Endodermal cell (in vitro differentiated cells): ENCODE results near the gene ZKSCAN7. TPM values are rescaled to one million over a fixed set of nuclear protein-coding genes. Genes with fewer than 3 reads are reported as not detected.

ENCODE experiments used
- DNase-seq: peaks from one replicate; pipeline ENCODE4 v3.0.0-alpha.2; 2017
- H3K27ac ChIP-seq: 2 replicates; pipeline ENCODE4 v1.5.1; 2013; ENCODE audit warnings: mild to moderate bottlenecking, low read depth, low read length, moderate library complexity
- H3K27me3 ChIP-seq: 2 replicates; pipeline ENCODE4 v1.6.1; 2013; ENCODE audit warnings: mild to moderate bottlenecking, low read length, moderate library complexity; ENCODE audit not compliant: insufficient read depth, control insufficient read depth, poor library complexity, severe bottlenecking
- H3K36me3 ChIP-seq: 2 replicates; pipeline ENCODE4 v1.7.0; 2013; ENCODE audit warnings: mild to moderate bottlenecking, low read length, moderate library complexity; ENCODE audit not compliant: control insufficient read depth, insufficient read depth
- H3K4me1 ChIP-seq: one replicate; pipeline ENCODE4 v1.7.0; 2013; ENCODE audit warnings: low read length; ENCODE audit not compliant: control insufficient read depth, insufficient read depth
- H3K4me3 ChIP-seq: 2 replicates; pipeline ENCODE4 v1.5.1; 2013; ENCODE audit warnings: mild to moderate bottlenecking, low read length, moderate library complexity
- H3K9ac ChIP-seq: 2 replicates; pipeline ENCODE4 v1.6.1; 2013; ENCODE audit warnings: mild to moderate bottlenecking, low read length, moderate library complexity; ENCODE audit not compliant: poor library complexity, severe bottlenecking; ENCODE audit errors: extremely low read depth
- H3K9me3 ChIP-seq: 2 replicates; pipeline ENCODE4 v1.6.1; 2013; ENCODE audit warnings: mild to moderate bottlenecking, low read length, moderate library complexity; ENCODE audit not compliant: control insufficient read depth
- H3K27ac Mint-ChIP-seq: 2 replicates; pipeline ENCODE4 v1.8.0; 2020; ENCODE audit warnings: mixed read lengths
- H3K27me3 Mint-ChIP-seq: 2 replicates; pipeline ENCODE4 v1.8.0; 2021; ENCODE audit warnings: mild to moderate bottlenecking, mixed read lengths; ENCODE audit not compliant: insufficient read depth
- H3K36me3 Mint-ChIP-seq: 2 replicates; pipeline ENCODE4 v1.8.0; 2020; ENCODE audit warnings: low read depth, mixed read lengths
- H3K4me1 Mint-ChIP-seq: 2 replicates; pipeline ENCODE4 v1.8.0; 2020; ENCODE audit warnings: mixed read lengths
- H3K4me3 Mint-ChIP-seq: 2 replicates; pipeline ENCODE4 v1.8.0; 2020; ENCODE audit warnings: mild to moderate bottlenecking, moderate library complexity, mixed read lengths
- H3K9me3 Mint-ChIP-seq: 2 replicates; pipeline ENCODE4 v1.8.0; 2020; ENCODE audit warnings: mild to moderate bottlenecking, mixed read lengths
- WGBS, 2 experiments: methylation state at CpG; one replicate each; pipeline versions ENCODE4 v1.1.5 to v1.1.7; 2013; ENCODE audit warnings: missing lambda C conversion rate in 2 of 2, mixed read lengths in 1 of 2; ENCODE audit not compliant: insufficient coverage in 1 of 2, insufficient read length in 1 of 2; 5-methylcytosine and 5-hydroxymethylcytosine counted together
- total RNA-seq, 2 donors: library from RNA; stranded (reverse); fragmentation: NEBNext Ultra II Directional in 1 of 2; extraction: Animal tissue kit (Norgen Biotek cat#: 25700) in 1 of 2; gene quantifications; 2 replicates in 1 of 2; 3 replicates in 1 of 2; pipeline ENCODE4 v1.2.1, GENCODE V29; 2021
- TF ChIP-seq, protein P1 (sequence below): fragments of 200-600 bp; sonication (generic); conservative IDR thresholded peaks from 2 replicates; pipeline ENCODE4 v1.5.0; 2021; ENCODE audit warnings: antibody characterized with exemption, mild to moderate bottlenecking

The ZKSCAN7 gene
- total RNA-seq, 2 donors from 2014 or later, result 11.0 to 15.5 TPM

- WGBS, 2 experiments, result 47 to 100% methylated on average over 1 to 3 of the region's 3 CpGs
- Histone ChIP-seq H3K27ac (no peak overlapping the region), H3K27me3 (no peaks in the 10 kb centered on the region), H3K4me1 (no peaks in the 10 kb centered on the region), H3K4me3 (no peak overlapping the region), H3K9ac (no peak overlapping the region), H3K9me3 (no peaks in the 10 kb centered on the region), H3K36me3 (no peaks in the 10 kb centered on the region)
- no peak overlapping the region for H3K4me3 Mint-ChIP-seq
- H3K36me3 Mint-ChIP-seq, result no peaks in the 10 kb centered on the region
- no peaks in the 10 kb centered on the region for H3K9me3 Mint-ChIP-seq
- peaks cover 14% of the 10 kb centered on the region for H3K4me1 Mint-ChIP-seq
- DNase-seq, result peak; percentile 50
- H3K27ac Mint-ChIP-seq, result no peak overlapping the region
- no peaks in the 10 kb centered on the region for H3K27me3 Mint-ChIP-seq
- TF ChIP-seq, protein P1, sequence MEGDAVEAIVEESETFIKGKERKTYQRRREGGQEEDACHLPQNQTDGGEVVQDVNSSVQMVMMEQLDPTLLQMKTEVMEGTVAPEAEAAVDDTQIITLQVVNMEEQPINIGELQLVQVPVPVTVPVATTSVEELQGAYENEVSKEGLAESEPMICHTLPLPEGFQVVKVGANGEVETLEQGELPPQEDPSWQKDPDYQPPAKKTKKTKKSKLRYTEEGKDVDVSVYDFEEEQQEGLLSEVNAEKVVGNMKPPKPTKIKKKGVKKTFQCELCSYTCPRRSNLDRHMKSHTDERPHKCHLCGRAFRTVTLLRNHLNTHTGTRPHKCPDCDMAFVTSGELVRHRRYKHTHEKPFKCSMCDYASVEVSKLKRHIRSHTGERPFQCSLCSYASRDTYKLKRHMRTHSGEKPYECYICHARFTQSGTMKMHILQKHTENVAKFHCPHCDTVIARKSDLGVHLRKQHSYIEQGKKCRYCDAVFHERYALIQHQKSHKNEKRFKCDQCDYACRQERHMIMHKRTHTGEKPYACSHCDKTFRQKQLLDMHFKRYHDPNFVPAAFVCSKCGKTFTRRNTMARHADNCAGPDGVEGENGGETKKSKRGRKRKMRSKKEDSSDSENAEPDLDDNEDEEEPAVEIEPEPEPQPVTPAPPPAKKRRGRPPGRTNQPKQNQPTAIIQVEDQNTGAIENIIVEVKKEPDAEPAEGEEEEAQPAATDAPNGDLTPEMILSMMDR, result no peak
Observed at GRCh38 chr3:44513513-44513912, 41.5 kb upstream of the ZKSCAN7 start.

DNA sequence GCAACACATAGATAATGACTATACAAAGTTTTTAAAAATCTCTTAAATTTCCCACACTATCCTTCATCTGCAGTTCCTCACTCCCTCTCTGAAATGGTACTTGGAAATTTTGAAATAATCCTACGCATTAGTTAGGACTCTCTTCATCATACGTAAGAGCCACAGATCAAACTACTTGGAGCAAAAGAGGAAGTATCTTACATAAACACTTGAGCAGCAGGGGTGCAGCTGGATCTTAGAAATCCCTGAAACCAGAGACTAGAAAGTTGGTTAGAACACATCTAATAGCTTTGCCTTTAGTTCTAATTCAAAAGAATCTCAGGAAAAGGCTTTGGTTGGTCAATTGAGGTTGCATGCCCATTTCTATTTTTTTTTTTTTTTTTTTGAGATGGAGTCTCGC lies 38.8 kb upstream of the ZKSCAN7 start:
- Mint-ChIP-seq H3K27me3 (peaks cover 8% of the 10 kb centered on the region), H3K4me1 (peaks cover 9% of the 10 kb centered on the region), H3K9me3 (no peaks in the 10 kb centered on the region), H3K4me3 (no peak overlapping the region), H3K36me3 (no peaks in the 10 kb centered on the region), H3K27ac (no peak overlapping the region)
- no peak overlapping the region for H3K4me3 ChIP-seq
- DNase-seq, result no peak
- H3K36me3 ChIP-seq, result no peaks in the 10 kb centered on the region
- no peaks in the 10 kb centered on the region for H3K4me1 ChIP-seq
- no peak overlapping the region for H3K9ac ChIP-seq
- H3K27ac ChIP-seq, result no peak overlapping the region
- TF ChIP-seq, protein P1, result no peak
- WGBS, 2 experiments, result 98 to 100% methylated on average over 2 of the region's 3 CpGs
- H3K9me3 ChIP-seq, result no peaks in the 10 kb centered on the region
- H3K27me3 ChIP-seq, result no peaks in the 10 kb centered on the region

GRCh38 chr3:44518782-44519156 lies 36.2 kb upstream of the ZKSCAN7 start:
- no peaks in the 10 kb centered on the region for H3K27me3 ChIP-seq
- H3K9me3 ChIP-seq, result no peaks in the 10 kb centered on the region
- DNase-seq, result no peak
- no peaks in the 10 kb centered on the region for H3K36me3 Mint-ChIP-seq
- no peaks in the 10 kb centered on the region for H3K9me3 Mint-ChIP-seq
- TF ChIP-seq, protein P1, result no peak
- no peak overlapping the region for H3K4me3 Mint-ChIP-seq
- no peak overlapping the region for H3K4me3 ChIP-seq
- H3K27me3 Mint-ChIP-seq, result peaks cover 18% of the 10 kb centered on the region
- H3K9ac ChIP-seq, result no peak overlapping the region
- H3K4me1 Mint-ChIP-seq, result peaks cover 8% of the 10 kb centered on the region
- no peak overlapping the region for H3K27ac Mint-ChIP-seq
- H3K4me1 ChIP-seq, result no peaks in the 10 kb centered on the region
- H3K36me3 ChIP-seq, result no peaks in the 10 kb centered on the region
- no peak overlapping the region for H3K27ac ChIP-seq
- WGBS, 2 experiments, result 67 to 90% methylated on average over 1 of the region's 2 CpGs
